GM12878 (cell line): Measurements from ENCODE around the gene RPLP2. TPM values are rescaled to one million over a fixed set of nuclear protein-coding genes. Genes with fewer than 3 reads are reported as not detected.

Experiments
- ATAC-seq: fragments of 200-7000 bp; cut with Tn5 transposase; 3 replicates; pipeline ENCODE4 v1.9.1; 2020; ENCODE audit warnings: mild to moderate bottlenecking, moderate library complexity
- BruUV-seq: library from RNA; stranded (reverse); fragments of 400-500 nt; replicated peaks from 2 replicates; lab custom pipeline; 2021; lab: Mats Ljungman, UMichigan
- CTCF ChIA-PET: fragments of 300-600 bp; sonication (Branson Sonifier 250); formaldehyde crosslinking; extraction: SDS; loops from one replicate; lab custom pipeline; 2021; ENCODE audit warnings: inconsistent platforms; lab: Yijun Ruan, JAX
- POLR2A ChIA-PET: fragments of 350-600 bp; formaldehyde crosslinking; extraction: SDS; loops from one replicate; lab custom pipeline; 2021; ENCODE audit warnings: inconsistent platforms; lab: Charles Lee
- RAD21 ChIA-PET: fragments of 300-600 bp; sonication (Branson Sonifier 250); formaldehyde crosslinking; loops from one replicate; lab custom pipeline; 2023; ENCODE audit warnings: antibody characterized with exemption; ENCODE audit not compliant: unreplicated experiment; lab: Charles Lee
- SMC1A ChIA-PET: fragments of 300-600 bp; sonication (Branson Sonifier 250); formaldehyde crosslinking; loops from one replicate; lab custom pipeline; 2023; ENCODE audit not compliant: unreplicated experiment, uncharacterized antibody; lab: Charles Lee
- DNase-seq: peaks from one replicate; pipeline ENCODE4 v3.0.0-alpha.2; 2011; ENCODE audit warnings: low read depth, low spot score
- FAIRE-seq: peaks from 3 replicates; lab custom pipeline; 2011; peaks lifted over from hg19 to GRCh38; lab: Jason Lieb, UNC
- H2AFZ ChIP-seq: 2 replicates; pipeline ENCODE4 v1.6.0; 2011; ENCODE audit warnings: low read depth, low read length, control low read depth; ENCODE audit not compliant: control insufficient read depth
- H3K27ac ChIP-seq: 2 replicates; pipeline ENCODE4 v1.5.1; 2011; ENCODE audit warnings: control low read depth; ENCODE audit not compliant: control insufficient read depth, insufficient read depth
- H3K27me3 ChIP-seq, 2 experiments: replicated peaks in 1 of 2; 2 replicates each; pipeline versions ENCODE4 v1.6.0 to v1.6.1; 2011; ENCODE audit warnings: low read length in 1 of 2; ENCODE audit not compliant: control insufficient read depth in 2 of 2, insufficient read depth in 2 of 2
- H3K36me3 ChIP-seq, 2 experiments: 2 replicates each; pipeline ENCODE4 v1.5.1; 2011; ENCODE audit warnings: low read length in 1 of 2; ENCODE audit not compliant: control insufficient read depth in 2 of 2, insufficient read depth in 2 of 2
- H3K4me1 ChIP-seq: 2 replicates; pipeline ENCODE4 v1.6.1; 2011; ENCODE audit warnings: mild to moderate bottlenecking, low read length, moderate library complexity, mixed read lengths; ENCODE audit not compliant: control insufficient read depth, insufficient read depth
- H3K4me2 ChIP-seq: 2 replicates; pipeline ENCODE4 v1.6.0; 2011; ENCODE audit warnings: control low read depth; ENCODE audit not compliant: control insufficient read depth, insufficient read depth
- H3K4me3 ChIP-seq: fragments of 200-600 bp; sonication (generic); 2 replicates; pipeline ENCODE4 v1.5.1; 2016
- H3K79me2 ChIP-seq: 2 replicates; pipeline ENCODE4 v1.6.0; 2011; ENCODE audit warnings: low read length; ENCODE audit not compliant: control insufficient read depth, insufficient read depth
- H3K9ac ChIP-seq: 2 replicates; pipeline ENCODE4 v1.8.0; 2011; ENCODE audit warnings: low read length, control low read depth, mixed read lengths; ENCODE audit not compliant: control insufficient read depth, insufficient read depth
- H3K9me3 ChIP-seq: replicated peaks from 3 replicates; pipeline ENCODE4 v1.5.1; 2011; ENCODE audit warnings: mild to moderate bottlenecking, low read length; ENCODE audit not compliant: control insufficient read depth, insufficient read depth
- H4K20me1 ChIP-seq: 2 replicates; pipeline ENCODE4 v1.6.0; 2011; ENCODE audit not compliant: control insufficient read depth, insufficient read depth
- CBFB ChIP-seq: IDR thresholded peaks from 2 replicates; pipeline ENCODE4 v1.6.1; 2016; ENCODE audit warnings: antibody characterized with exemption, low read depth
- CBX5 ChIP-seq: sonication (generic); IDR thresholded peaks from 2 replicates; pipeline ENCODE4 v1.6.1; 2016; ENCODE audit warnings: low read depth, moderate library complexity, mild to moderate bottlenecking, inconsistent platforms
- CEBPB ChIP-seq, 2 experiments: fragments of 150-350 bp in 1 of 2; IDR thresholded peaks; 2 replicates each; pipeline ENCODE4 v1.6.1; 2012 to 2014; ENCODE audit warnings: low read depth in 2 of 2, low read length in 2 of 2, borderline replicate concordance in 1 of 2, inconsistent platforms in 1 of 2
- CHD2 ChIP-seq: IDR thresholded peaks from 2 replicates; pipeline ENCODE4 v1.6.1; 2011; ENCODE audit warnings: low read depth, low read length, improper control_type of control experiment, borderline replicate concordance
- HCFC1 ChIP-seq: fragments of 150-350 bp; IDR thresholded peaks from 2 replicates; pipeline ENCODE4 v1.6.1; 2014; ENCODE audit warnings: low read length
- JUND ChIP-seq: IDR thresholded peaks from 2 replicates; pipeline ENCODE4 v1.6.1; 2012; ENCODE audit warnings: low read depth, mild to moderate bottlenecking, low read length, improper control_type of control experiment, moderate library complexity
- LARP7 ChIP-seq: fragments of 450-650 bp; IDR thresholded peaks from 2 replicates; pipeline ENCODE4 v1.6.1; 2017; ENCODE audit warnings: mild to moderate bottlenecking
- NFYA ChIP-seq: IDR thresholded peaks from 2 replicates; pipeline ENCODE4 v1.6.1; 2011; ENCODE audit warnings: low read depth, mild to moderate bottlenecking, low read length, improper control_type of control experiment, borderline replicate concordance
- POLR2A ChIP-seq: IDR thresholded peaks from 2 replicates; pipeline ENCODE4 v1.6.1; 2011; ENCODE audit warnings: low read depth, mild to moderate bottlenecking, low read length
- SIN3A ChIP-seq: IDR thresholded peaks from 2 replicates; pipeline ENCODE4 v1.6.1; 2012; ENCODE audit warnings: low read depth, low read length, improper control_type of control experiment
- SMARCA5 ChIP-seq: fragments of 450-650 bp; IDR thresholded peaks from 2 replicates; pipeline ENCODE4 v1.6.1; 2017; ENCODE audit warnings: mild to moderate bottlenecking
- ZNF622 ChIP-seq: fragments of 450-650 bp; IDR thresholded peaks from 2 replicates; pipeline ENCODE4 v1.6.1; 2017; ENCODE audit warnings: mild to moderate bottlenecking, inconsistent platforms
- WGBS: methylation state at CpG from one replicate; pipeline ENCODE4 v1.1.6; 2016; ENCODE audit warnings: low lambda C conversion rate; ENCODE audit not compliant: insufficient replicate concordance, insufficient coverage; ENCODE audit errors: missing lambda C conversion rate; 5-methylcytosine and 5-hydroxymethylcytosine counted together
- in situ Hi-C: fragments of 300-500 bp; cut with MboI; formaldehyde crosslinking; loops from 9 replicates; pipeline ENCODE4 v1.14.3; 2018; ENCODE audit warnings: mixed read lengths
- intact Hi-C: fragments of 100-400 bp; cut with micrococcal nuclease; formaldehyde crosslinking; loops from one replicate; pipeline ENCODE4 v1.14.2; 2022; ENCODE audit not compliant: unreplicated experiment
- polyA plus RNA-seq, 11 experiments: library from polyadenylated mRNA; depleted of rRNA in 4 of 11; unstranded in 6 of 11; stranded (reverse) in 5 of 11; fragments of >200 nt; fragmentation: Nextera tagmentation in 4 of 11; fragmentation: Illumina TruSeq in 1 of 11; extraction: Ambion mirVana in 4 of 11; extraction: Trizol in 1 of 11; gene quantifications; 1 replicate in 1 of 11; 2 replicates in 10 of 11; pipeline versions ENCODE4 v1.2.1 to v1.2.3, GENCODE V29; 2011 to 2016; ENCODE audit warnings: inconsistent platforms in 2 of 11, missing spikeins in 2 of 11, low read depth in 1 of 11
- total RNA-seq, 4 experiments: library from RNA; depleted of rRNA in 3 of 4; stranded (reverse); fragments of >200 nt in 3 of 4; fragmentation: Illumina TruSeq in 1 of 4; extraction: Trizol in 1 of 4; gene quantifications; 2 replicates each; pipeline versions ENCODE4 v1.2.1 to v1.2.3, GENCODE V29; 2013 to 2021
- TF ChIP-seq, protein P1 (sequence below): IDR thresholded peaks from 2 replicates; pipeline ENCODE4 v1.6.1; 2011; ENCODE audit warnings: borderline replicate concordance, low read depth, mild to moderate bottlenecking, moderate library complexity, low read length; ENCODE audit not compliant: insufficient read depth, poor library complexity, severe bottlenecking
- TF ChIP-seq, protein P2 (sequence below): IDR thresholded peaks from 2 replicates; pipeline ENCODE4 v1.6.1; 2012; ENCODE audit warnings: improper control_type of control experiment, low read depth, low read length; ENCODE audit not compliant: insufficient replicate concordance
- TF ChIP-seq, protein P3 (sequence below): fragments of 450-650 bp; IDR thresholded peaks from 2 replicates; pipeline ENCODE4 v1.6.1; 2016; ENCODE audit warnings: mild to moderate bottlenecking

The RPLP2 gene
- total and polyA plus RNA-seq, 10 of the 15 experiments (the other 5 are each of a cell fraction or from before 2014, with no cell fraction given): 488 to 3,558 (median 1,481) TPM

DNA sequence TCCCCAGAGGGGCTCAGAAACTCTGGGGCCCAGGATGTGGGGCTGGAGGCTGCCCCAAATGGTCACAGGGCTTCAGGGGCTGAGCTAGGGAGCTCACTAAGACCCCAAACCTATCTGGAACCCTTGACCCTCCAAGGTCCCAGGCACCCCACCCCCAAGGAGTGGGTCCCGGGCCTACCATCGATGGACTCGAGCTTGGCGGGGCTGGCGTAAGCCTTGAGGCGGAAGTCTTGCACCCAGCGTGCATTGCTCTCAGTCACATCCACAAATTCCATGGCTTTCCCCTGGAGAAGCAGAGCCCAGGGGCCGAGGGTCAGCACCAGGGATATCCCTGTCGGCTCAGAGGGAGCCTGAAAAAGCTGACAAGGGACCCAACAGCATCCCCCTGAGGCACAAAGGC is 35.9 kb upstream of the RPLP2 start:
- no peaks in the 10 kb centered on the region for H3K27me3 ChIP-seq
- H3K4me3 ChIP-seq: no peak overlapping the region
- H4K20me1 ChIP-seq: no peaks in the 10 kb centered on the region
- SMC1A ChIA-PET: no interaction called here
- H3K9ac ChIP-seq: no peak overlapping the region
- peaks cover 41% of the 10 kb centered on the region for H3K79me2 ChIP-seq
- H2AFZ ChIP-seq: no peak overlapping the region
- ATAC-seq (no peak), DNase-seq (no peak), FAIRE-seq (no peak)
- TF ChIP-seq, protein P1, sequence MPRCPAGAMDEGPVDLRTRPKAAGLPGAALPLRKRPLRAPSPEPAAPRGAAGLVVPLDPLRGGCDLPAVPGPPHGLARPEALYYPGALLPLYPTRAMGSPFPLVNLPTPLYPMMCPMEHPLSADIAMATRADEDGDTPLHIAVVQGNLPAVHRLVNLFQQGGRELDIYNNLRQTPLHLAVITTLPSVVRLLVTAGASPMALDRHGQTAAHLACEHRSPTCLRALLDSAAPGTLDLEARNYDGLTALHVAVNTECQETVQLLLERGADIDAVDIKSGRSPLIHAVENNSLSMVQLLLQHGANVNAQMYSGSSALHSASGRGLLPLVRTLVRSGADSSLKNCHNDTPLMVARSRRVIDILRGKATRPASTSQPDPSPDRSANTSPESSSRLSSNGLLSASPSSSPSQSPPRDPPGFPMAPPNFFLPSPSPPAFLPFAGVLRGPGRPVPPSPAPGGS: no peak
- TF ChIP-seq LARP7: no peak
- TF ChIP-seq, protein P2, sequence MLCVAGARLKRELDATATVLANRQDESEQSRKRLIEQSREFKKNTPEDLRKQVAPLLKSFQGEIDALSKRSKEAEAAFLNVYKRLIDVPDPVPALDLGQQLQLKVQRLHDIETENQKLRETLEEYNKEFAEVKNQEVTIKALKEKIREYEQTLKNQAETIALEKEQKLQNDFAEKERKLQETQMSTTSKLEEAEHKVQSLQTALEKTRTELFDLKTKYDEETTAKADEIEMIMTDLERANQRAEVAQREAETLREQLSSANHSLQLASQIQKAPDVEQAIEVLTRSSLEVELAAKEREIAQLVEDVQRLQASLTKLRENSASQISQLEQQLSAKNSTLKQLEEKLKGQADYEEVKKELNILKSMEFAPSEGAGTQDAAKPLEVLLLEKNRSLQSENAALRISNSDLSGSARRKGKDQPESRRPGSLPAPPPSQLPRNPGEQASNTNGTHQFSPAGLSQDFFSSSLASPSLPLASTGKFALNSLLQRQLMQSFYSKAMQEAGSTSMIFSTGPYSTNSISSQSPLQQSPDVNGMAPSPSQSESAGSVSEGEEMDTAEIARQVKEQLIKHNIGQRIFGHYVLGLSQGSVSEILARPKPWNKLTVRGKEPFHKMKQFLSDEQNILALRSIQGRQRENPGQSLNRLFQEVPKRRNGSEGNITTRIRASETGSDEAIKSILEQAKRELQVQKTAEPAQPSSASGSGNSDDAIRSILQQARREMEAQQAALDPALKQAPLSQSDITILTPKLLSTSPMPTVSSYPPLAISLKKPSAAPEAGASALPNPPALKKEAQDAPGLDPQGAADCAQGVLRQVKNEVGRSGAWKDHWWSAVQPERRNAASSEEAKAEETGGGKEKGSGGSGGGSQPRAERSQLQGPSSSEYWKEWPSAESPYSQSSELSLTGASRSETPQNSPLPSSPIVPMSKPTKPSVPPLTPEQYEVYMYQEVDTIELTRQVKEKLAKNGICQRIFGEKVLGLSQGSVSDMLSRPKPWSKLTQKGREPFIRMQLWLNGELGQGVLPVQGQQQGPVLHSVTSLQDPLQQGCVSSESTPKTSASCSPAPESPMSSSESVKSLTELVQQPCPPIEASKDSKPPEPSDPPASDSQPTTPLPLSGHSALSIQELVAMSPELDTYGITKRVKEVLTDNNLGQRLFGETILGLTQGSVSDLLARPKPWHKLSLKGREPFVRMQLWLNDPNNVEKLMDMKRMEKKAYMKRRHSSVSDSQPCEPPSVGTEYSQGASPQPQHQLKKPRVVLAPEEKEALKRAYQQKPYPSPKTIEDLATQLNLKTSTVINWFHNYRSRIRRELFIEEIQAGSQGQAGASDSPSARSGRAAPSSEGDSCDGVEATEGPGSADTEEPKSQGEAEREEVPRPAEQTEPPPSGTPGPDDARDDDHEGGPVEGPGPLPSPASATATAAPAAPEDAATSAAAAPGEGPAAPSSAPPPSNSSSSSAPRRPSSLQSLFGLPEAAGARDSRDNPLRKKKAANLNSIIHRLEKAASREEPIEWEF: no peak
- no peak for TF ChIP-seq CHD2
- TF ChIP-seq, protein P3, sequence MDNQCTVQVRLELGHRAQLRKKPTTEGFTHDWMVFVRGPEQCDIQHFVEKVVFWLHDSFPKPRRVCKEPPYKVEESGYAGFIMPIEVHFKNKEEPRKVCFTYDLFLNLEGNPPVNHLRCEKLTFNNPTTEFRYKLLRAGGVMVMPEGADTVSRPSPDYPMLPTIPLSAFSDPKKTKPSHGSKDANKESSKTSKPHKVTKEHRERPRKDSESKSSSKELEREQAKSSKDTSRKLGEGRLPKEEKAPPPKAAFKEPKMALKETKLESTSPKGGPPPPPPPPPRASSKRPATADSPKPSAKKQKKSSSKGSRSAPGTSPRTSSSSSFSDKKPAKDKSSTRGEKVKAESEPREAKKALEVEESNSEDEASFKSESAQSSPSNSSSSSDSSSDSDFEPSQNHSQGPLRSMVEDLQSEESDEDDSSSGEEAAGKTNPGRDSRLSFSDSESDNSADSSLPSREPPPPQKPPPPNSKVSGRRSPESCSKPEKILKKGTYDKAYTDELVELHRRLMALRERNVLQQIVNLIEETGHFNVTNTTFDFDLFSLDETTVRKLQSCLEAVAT: no peak
- TF ChIP-seq CEBPB (IDR thresholded peaks at IDR 0.05; ENCODE audit: borderline replicate concordance in 1 of 2, low read depth in 2 of 2, low read length in 2 of 2): no peak
- no peak for TF ChIP-seq JUND
- TF ChIP-seq SIN3A: no peak
- TF ChIP-seq HCFC1: no peak
- TF ChIP-seq CBFB: no peak
- TF ChIP-seq CBX5: no peak
- TF ChIP-seq ZNF622: no peak
- no peak for TF ChIP-seq SMARCA5
- no peak for TF ChIP-seq NFYA
- TF ChIP-seq POLR2A: no peak
- no peak overlapping the region for H3K27ac ChIP-seq
- H3K9me3 ChIP-seq: no peaks in the 10 kb centered on the region
- RAD21 ChIA-PET: no interaction called here
- 94% methylated on average over 9 of the region's 9 CpGs for WGBS
- H3K4me1 ChIP-seq: peaks cover 13% of the 10 kb centered on the region
- peaks cover 0 to 27% of the 10 kb centered on the region in 2 experiments; a peak in 3 of 4 replicates for H3K36me3 ChIP-seq
- POLR2A ChIA-PET: interaction anchor here (0.5 kb wide), 1 partner anchor 142 kb away, joined by 5 read pairs; no protein-coding TSS in a partner anchor
- no peak overlapping the region for H3K4me2 ChIP-seq
- in situ Hi-C loops (no loop called here), intact Hi-C loops (no loop called here)
- no TSS peak for BruUV-seq
- CTCF ChIA-PET: no interaction called here
